Middle frontal gyrus (tissue), 1 donor: ENCODE measurements around the gene FAM174B.

Source experiments
- DNase-seq: peaks from one replicate; pipeline ENCODE4 v3.0.0-alpha.2; 2015; ENCODE audit warnings: low spot score; ENCODE audit errors: extremely low spot score

Gene FAM174B

GRCh38 chr15:92601592-92602266, 53.8 kb downstream of the FAM174B start:
- no peak for DNase-seq

- DNase-seq = no peak
These were observed 54.7 kb downstream of the FAM174B start for GRCh38 chr15:92600856-92601255.

- DNase-seq = no peak
These were observed 56.1 kb downstream of the FAM174B start for GRCh38 chr15:92599394-92599970.

- DNase-seq = no peak
These were observed 58.0 kb downstream of the FAM174B start for GRCh38 chr15:92597548-92597947.

GRCh38 chr15:92596623-92597022, 59.0 kb downstream of the FAM174B start:
- no peak for DNase-seq

GRCh38 chr15:92595506-92596381, 59.8 kb downstream of the FAM174B start:
- DNase-seq = no peak

GRCh38 chr15:92591275-92591674, 64.3 kb downstream of the FAM174B start:
- no peak for DNase-seq

- DNase-seq = no peak
These were observed 68.6 kb downstream of the FAM174B start for GRCh38 chr15:92586966-92587365.

GRCh38 chr15:92586383-92586942, 69.1 kb downstream of the FAM174B start:
- DNase-seq = no peak

GRCh38 chr15:92584105-92584504, 71.5 kb downstream of the FAM174B start:
- no peak for DNase-seq

GRCh38 chr15:92583096-92584034, 72.2 kb downstream of the FAM174B start:
- DNase-seq = no peak

- DNase-seq = no peak
These were observed 73.4 kb downstream of the FAM174B start for GRCh38 chr15:92582206-92582605.

GRCh38 chr15:92580933-92581445, 74.6 kb downstream of the FAM174B start:
- no peak for DNase-seq

GRCh38 chr15:92580521-92580920, 75.1 kb downstream of the FAM174B start:
- no peak for DNase-seq

GRCh38 chr15:92579931-92580470, 75.6 kb downstream of the FAM174B start:
- DNase-seq = no peak

GRCh38 chr15:92579486-92579885, 76.1 kb downstream of the FAM174B start:
- DNase-seq = no peak

GRCh38 chr15:92578096-92578835, 77.3 kb downstream of the FAM174B start:
- DNase-seq = no peak

- DNase-seq = no peak
These were observed 78.9 kb downstream of the FAM174B start for GRCh38 chr15:92576597-92577200.

- DNase-seq = no peak
These were observed 81.0 kb downstream of the FAM174B start for GRCh38 chr15:92574566-92574965.
